ENCODE data around the gene ZKSCAN5. TPM values are rescaled to one million over a fixed set of nuclear protein-coding genes. Genes with fewer than 3 reads are reported as not detected.
A peak's percentile ranks its signal among the peaks of the same experiment; 100 is the strongest.

ZKSCAN5 gene
- total and polyA plus RNA-seq, 7 donors = 3.0 to 12.5 (median 7.7) TPM

DNA sequence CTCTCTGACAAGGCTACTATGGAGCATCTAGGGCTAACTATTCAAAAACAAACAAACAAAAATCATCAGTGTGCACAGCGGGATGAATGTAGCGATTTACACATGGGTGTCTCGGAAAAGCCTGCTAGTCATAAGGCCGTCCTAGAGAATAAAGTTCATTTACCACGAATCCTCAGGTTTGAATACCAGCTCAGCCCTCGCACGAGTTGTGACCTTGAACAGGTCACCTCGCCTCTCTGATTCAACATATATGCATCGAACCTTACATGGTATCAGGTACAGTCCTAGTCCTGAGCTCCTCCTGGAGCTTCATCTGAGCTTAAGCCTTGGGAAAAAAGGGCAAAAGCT is 39.1 kb upstream of the ZKSCAN5 start:
- no peak for TF ChIP-seq EP300 (IDR thresholded peaks at IDR 0.05)
- TF ChIP-seq, protein P1, sequence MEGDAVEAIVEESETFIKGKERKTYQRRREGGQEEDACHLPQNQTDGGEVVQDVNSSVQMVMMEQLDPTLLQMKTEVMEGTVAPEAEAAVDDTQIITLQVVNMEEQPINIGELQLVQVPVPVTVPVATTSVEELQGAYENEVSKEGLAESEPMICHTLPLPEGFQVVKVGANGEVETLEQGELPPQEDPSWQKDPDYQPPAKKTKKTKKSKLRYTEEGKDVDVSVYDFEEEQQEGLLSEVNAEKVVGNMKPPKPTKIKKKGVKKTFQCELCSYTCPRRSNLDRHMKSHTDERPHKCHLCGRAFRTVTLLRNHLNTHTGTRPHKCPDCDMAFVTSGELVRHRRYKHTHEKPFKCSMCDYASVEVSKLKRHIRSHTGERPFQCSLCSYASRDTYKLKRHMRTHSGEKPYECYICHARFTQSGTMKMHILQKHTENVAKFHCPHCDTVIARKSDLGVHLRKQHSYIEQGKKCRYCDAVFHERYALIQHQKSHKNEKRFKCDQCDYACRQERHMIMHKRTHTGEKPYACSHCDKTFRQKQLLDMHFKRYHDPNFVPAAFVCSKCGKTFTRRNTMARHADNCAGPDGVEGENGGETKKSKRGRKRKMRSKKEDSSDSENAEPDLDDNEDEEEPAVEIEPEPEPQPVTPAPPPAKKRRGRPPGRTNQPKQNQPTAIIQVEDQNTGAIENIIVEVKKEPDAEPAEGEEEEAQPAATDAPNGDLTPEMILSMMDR (IDR thresholded peaks at IDR 0.05) = no peak
- no peak for TF ChIP-seq POLR2AphosphoS5 (IDR thresholded peaks at IDR 0.05)
- TF ChIP-seq POLR2A (IDR thresholded peaks at IDR 0.05) = no peak
- peaks cover 0 to 53% (median 40%) of the 10 kb centered on the region in 4 donors for H3K4me1 ChIP-seq
- H3K27me3 ChIP-seq = no peaks in the 10 kb centered on the region
- peaks cover 0 to 9% (median 0%) of the 10 kb centered on the region in 4 donors for H3K36me3 ChIP-seq
- intact Hi-C loops (cut with DNase I) = no loop called here
- DNase-seq = no peak
- WGBS, 2 donors = 1 to 5% methylated on average over 9 of the region's 9 CpGs
- H3K9me3 ChIP-seq = no peaks in the 10 kb centered on the region
- peak overlapping the region; percentile 83 to 92 (median 90) for H3K27ac ChIP-seq
- peak overlapping the region; percentile 66 to 95 (median 83) for H3K4me3 ChIP-seq

DNA sequence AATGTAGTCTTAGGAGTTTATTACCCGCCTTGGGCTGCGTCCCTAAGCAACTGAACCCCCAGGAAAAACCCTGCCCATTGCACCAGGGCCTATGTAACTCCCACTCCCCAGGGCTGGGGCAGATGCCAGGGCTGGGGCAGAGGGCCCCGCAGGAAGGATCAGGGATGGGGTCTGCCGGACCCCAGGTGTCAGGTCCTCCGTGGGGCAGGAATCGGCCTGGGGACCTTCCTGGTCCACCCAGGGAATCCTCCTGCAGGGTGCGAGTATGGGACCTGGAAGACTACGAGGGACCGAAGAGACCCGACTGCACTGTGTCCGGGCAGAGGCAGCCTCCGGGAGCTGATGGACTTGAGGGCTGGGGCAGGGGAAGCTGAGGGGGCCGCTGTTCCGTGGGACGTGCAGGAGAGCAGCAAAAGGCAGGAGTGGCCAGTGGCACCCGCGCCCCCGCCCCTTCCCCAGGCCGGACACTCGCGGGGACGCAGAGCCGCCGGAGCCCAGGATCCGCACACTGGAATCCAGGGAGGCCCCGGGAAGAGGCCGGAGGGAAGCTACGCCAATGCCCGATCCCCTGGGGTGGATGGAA is 36.0 kb upstream of the ZKSCAN5 start:
- Histone ChIP-seq H3K4me3 (no peak overlapping the region), H3K9me3 (no peaks in the 10 kb centered on the region), H3K36me3 (peaks cover 0 to 3% (median 0%) of the 10 kb centered on the region in 4 donors), H3K4me1 (peaks cover 0 to 36% (median 29%) of the 10 kb centered on the region in 4 donors), H3K27ac (no peak overlapping the region), H3K27me3 (no peaks in the 10 kb centered on the region)
- TF ChIP-seq, protein P1 (IDR thresholded peaks at IDR 0.05) = no peak
- TF ChIP-seq EP300 (IDR thresholded peaks at IDR 0.05) (no peak), POLR2A (IDR thresholded peaks at IDR 0.05) (no peak), POLR2AphosphoS5 (IDR thresholded peaks at IDR 0.05) (no peak)
- 90 to 92% methylated on average over 29 of the region's 29 CpGs for WGBS, 2 donors
- intact Hi-C loops (cut with DNase I) = no loop called here
- no peak for DNase-seq

DNA sequence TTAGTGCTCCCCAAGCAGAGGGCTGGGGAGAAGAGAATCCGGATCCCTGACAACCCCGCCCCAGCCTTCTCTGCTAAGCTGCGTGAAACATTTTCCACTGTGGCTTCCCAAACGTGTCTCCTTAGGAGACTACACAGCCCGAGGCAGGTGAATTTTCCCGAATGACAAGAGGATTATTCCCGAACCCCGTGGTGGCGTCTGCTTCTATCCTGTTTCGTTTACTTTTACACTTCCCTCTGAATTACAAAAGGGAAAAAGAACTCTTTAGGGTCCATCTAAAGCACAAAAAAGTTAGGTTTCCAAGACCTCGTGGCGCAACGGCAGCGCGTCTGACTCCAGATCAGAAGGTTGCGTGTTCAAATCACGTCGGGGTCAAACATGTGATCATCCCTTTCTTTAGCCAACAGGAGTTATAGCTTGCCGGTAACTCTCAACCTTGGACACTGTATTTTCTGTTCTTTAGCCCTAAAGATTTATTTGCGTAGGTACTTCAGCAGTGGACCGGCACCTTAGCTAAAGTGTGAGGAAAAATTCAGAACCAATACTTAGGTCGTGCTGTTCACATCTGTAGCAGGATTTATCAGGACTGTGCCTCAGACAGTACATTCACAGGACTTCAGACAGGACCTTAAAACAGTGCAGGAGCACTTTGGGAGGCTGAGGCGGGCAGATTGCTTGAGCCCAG is 34.9 kb upstream of the ZKSCAN5 start:
- Histone ChIP-seq H3K4me1 (peaks cover 0 to 33% (median 26%) of the 10 kb centered on the region in 4 donors), H3K4me3 (no peak overlapping the region), H3K9me3 (no peaks in the 10 kb centered on the region), H3K27me3 (no peaks in the 10 kb centered on the region), H3K27ac (peak overlapping the region in 2 of 4 donors; percentile 5 to 18), H3K36me3 (no peaks in the 10 kb centered on the region)
- TF ChIP-seq POLR2A (IDR thresholded peaks at IDR 0.05) = no peak
- TF ChIP-seq POLR2AphosphoS5 (IDR thresholded peaks at IDR 0.05) = no peak
- no peak for TF ChIP-seq EP300 (IDR thresholded peaks at IDR 0.05)
- TF ChIP-seq, protein P1 (IDR thresholded peaks at IDR 0.05) = no peak
- 52 to 66% methylated on average over 23 of the region's 23 CpGs for WGBS, 2 donors
- intact Hi-C loops (cut with DNase I) = no loop called here
- DNase-seq = no peak

DNA sequence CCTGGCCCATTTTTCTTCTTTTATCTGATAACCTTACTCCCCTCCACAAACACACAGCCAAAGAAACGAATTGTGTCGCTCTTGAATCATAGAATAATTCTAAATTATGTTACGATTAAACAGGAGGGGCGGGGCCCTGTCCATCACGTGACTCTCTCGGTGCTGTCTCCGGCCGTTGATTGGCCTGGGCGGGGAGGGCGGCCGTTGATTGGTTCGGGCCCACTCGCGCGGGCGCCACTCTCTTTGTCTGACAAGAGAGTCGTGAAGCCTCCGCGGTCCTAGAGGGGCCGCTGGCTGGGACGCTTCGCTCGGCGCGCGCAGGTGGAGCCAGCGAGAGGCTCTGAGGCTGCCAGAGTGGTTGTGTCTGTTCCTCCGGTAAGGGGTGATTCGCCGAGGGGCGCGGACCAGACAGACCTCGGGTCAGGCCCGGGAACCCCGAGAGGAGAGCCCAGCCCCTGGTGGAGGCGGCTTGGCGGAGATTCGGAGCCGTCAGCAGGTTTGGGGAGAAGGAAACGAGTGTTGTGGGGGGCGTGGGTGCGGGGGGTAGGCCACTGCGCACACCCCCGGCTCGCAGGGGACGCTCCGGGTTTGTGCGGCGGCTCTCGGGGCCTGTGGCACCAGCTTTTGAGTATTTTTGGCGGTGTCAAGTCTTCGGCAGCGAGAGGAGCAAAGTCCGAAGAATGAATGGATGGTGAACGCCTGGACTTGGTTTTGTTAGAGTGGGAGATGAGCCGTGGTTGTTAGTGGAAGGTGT is 31.7 kb upstream of the ZKSCAN5 start, which contains the start of gene ZNF789:
Gene ZNF789, plus strand, starts transcription at position 330 of the 754 bp plus-strand sequence. CDS start 3,567 bp downstream, outside the sequence.
- peak; percentile 99 for DNase-seq
- Histone ChIP-seq H3K4me3 (peak within 1 kb of the TSS; percentile 67 to 94 (median 78)), H3K27ac (peak within 1 kb of the TSS; percentile 83 to 94 (median 88)), H3K36me3 (no peaks in the 10 kb centered on the region), H3K27me3 (no peaks in the 10 kb centered on the region), H3K4me1 (peaks cover 0 to 26% (median 10%) of the 10 kb centered on the region in 4 donors), H3K9me3 (no peaks in the 10 kb centered on the region)
- TF ChIP-seq POLR2AphosphoS5 (IDR thresholded peaks at IDR 0.05) (peak; percentile 16 to 74 (median 57)), POLR2A (IDR thresholded peaks at IDR 0.05) (peak in 1 of 2 donors; percentile 26)
- TF ChIP-seq, protein P1 (IDR thresholded peaks at IDR 0.05) = no peak
- WGBS, 2 donors = 1% methylated on average over 56 of the region's 56 CpGs
- intact Hi-C loops (cut with DNase I) = loop anchor here (2.0 kb wide), 1 partner anchor 32 kb away; the partner anchor contains the start of gene ZKSCAN5
